AG04450 (cell line): ENCODE data around the gene PAM. TPM values are rescaled to one million over a fixed set of nuclear protein-coding genes. Genes with fewer than 3 reads are reported as not detected.
A peak's percentile ranks its signal among the peaks of the same experiment; 100 is the strongest.

Source experiments
- CTCF ChIA-PET: fragments of 300-600, 350-600 bp; formaldehyde crosslinking; extraction: SDS; loops from one replicate; lab custom pipeline; 2022; ENCODE audit warnings: antibody characterized with exemption, inconsistent platforms; lab: Charles Lee
- POLR2A ChIA-PET: fragments of 350-600 bp; formaldehyde crosslinking; extraction: SDS; loops from one replicate; lab custom pipeline; 2021; ENCODE audit warnings: antibody characterized with exemption, inconsistent platforms; lab: Yijun Ruan, JAX
- DNase-seq: peaks from one replicate; pipeline ENCODE4 v3.0.0-alpha.2; 2011; ENCODE audit warnings: low read depth, low spot score
- H3K27ac ChIP-seq: one replicate; pipeline ENCODE4 v1.5.1; 2012; ENCODE audit warnings: low read depth, low read length, control low read depth
- H3K27me3 ChIP-seq: one replicate; pipeline ENCODE4 v1.6.0; 2012; ENCODE audit warnings: low read length; ENCODE audit not compliant: control insufficient read depth, insufficient read depth
- H3K4me3 ChIP-seq: 2 replicates; pipeline ENCODE4 v1.5.1; 2011; ENCODE audit warnings: mild to moderate bottlenecking, low read depth, low read length, control low read depth
- H3K9me3 ChIP-seq: 2 replicates; pipeline ENCODE4 v1.5.1; 2012; ENCODE audit warnings: low read length; ENCODE audit not compliant: control insufficient read depth, insufficient read depth
- polyA plus RNA-seq: library from polyadenylated mRNA; depleted of rRNA; stranded (reverse); fragments of >200 nt; gene quantifications from 2 replicates; pipeline ENCODE4 v1.2.3, GENCODE V29; 2011
- TF ChIP-seq, protein P1 (sequence below): IDR thresholded peaks from 2 replicates; pipeline ENCODE4 v1.5.1; 2011; ENCODE audit warnings: low read depth, low read length, control low read depth, inconsistent platforms

PAM gene
- polyA plus RNA-seq, 1 experiment = 307 TPM

DNA sequence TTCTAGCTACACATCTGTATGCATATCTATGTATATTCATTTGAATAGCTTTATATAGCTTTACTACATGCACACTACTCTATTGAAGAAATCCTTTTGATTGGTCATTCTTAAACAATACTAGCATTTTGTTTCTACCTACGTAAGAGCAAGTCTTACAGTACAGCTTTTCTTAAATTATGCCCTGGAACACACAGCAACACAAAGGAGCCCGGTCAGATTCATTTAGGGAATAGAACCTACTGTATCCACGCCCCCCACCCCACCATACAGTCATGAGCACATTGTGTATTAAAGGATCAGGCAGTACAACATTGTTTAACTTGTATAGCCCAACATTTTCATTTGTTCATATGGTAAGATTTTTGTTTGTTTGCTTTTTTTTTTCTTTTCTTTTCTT, 202.0 kb downstream of the PAM start:
- no peak overlapping the region for H3K27ac ChIP-seq
- POLR2A ChIA-PET = no interaction called here
- TF ChIP-seq, protein P1, sequence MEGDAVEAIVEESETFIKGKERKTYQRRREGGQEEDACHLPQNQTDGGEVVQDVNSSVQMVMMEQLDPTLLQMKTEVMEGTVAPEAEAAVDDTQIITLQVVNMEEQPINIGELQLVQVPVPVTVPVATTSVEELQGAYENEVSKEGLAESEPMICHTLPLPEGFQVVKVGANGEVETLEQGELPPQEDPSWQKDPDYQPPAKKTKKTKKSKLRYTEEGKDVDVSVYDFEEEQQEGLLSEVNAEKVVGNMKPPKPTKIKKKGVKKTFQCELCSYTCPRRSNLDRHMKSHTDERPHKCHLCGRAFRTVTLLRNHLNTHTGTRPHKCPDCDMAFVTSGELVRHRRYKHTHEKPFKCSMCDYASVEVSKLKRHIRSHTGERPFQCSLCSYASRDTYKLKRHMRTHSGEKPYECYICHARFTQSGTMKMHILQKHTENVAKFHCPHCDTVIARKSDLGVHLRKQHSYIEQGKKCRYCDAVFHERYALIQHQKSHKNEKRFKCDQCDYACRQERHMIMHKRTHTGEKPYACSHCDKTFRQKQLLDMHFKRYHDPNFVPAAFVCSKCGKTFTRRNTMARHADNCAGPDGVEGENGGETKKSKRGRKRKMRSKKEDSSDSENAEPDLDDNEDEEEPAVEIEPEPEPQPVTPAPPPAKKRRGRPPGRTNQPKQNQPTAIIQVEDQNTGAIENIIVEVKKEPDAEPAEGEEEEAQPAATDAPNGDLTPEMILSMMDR = no peak
- CTCF ChIA-PET = interaction anchor here (0.9 to 2.5 kb wide), 3 partner anchors 15 to 276 kb away, joined by 3 to 9 read pairs (median 9); no protein-coding TSS in a partner anchor
- H3K4me3 ChIP-seq = no peak overlapping the region
- no peak for DNase-seq
- no peaks in the 10 kb centered on the region for H3K27me3 ChIP-seq
- no peaks in the 10 kb centered on the region for H3K9me3 ChIP-seq

DNA sequence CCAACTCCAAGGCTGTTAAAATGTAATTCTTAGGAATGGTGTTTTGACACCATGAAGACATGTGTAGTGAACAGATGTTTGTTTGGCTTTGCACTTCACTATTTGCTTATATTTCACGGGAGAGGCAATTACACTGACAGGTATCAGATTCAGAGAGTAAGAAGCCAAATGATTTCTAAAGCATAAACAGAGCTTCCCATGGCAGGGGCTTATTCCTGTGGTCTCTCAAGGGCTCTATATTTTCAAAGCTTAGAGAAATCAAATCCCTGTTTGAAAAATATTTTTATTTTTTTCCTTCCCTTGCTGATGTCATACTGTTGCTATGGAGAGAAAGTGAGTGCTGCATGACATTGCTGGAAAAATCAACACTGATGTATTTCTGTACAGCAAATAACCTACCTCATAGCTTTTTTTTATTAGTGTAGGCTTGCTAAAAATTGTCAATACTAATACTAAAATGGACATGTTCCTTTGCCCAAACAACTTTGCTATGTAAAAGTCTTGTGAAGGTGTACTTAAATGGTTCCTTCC, 203.4 kb downstream of the PAM start:
- no peak overlapping the region for H3K4me3 ChIP-seq
- TF ChIP-seq, protein P1 = no peak
- no peaks in the 10 kb centered on the region for H3K27me3 ChIP-seq
- no peak for DNase-seq
- H3K9me3 ChIP-seq = no peaks in the 10 kb centered on the region
- CTCF ChIA-PET = interaction anchor here (1.7 to 2.5 kb wide), 2 partner anchors 13 to 277 kb away, joined by 9 read pairs; no protein-coding TSS in a partner anchor
- peak overlapping the region; percentile 25 for H3K27ac ChIP-seq
- POLR2A ChIA-PET = interaction anchor here (0.9 kb wide), 1 partner anchor 162 kb away, joined by 3 read pairs; the partner anchor contains the start of genes GIN1 and PPIP5K2

DNA sequence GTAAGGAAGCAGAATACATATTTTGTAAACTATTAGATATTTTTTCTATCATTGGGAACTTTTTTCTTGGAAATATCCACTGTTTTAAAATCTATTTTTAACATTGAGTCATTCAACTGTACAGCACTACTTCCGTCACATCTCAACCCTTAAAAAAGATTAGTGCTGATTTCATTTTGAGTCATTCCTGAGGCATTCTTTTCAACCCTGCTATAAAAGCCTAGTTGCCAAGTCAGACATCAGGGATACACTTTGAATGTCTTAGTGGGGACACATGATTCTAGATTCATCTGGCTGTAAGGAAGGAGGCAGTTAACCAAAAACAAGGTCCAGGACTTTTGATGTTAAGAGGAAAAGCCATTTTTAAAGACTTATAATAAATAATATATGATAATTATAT, 203.9 kb downstream of the PAM start:
- TF ChIP-seq, protein P1 = no peak
- DNase-seq = peak; percentile 63
- Histone ChIP-seq H3K27me3 (no peaks in the 10 kb centered on the region), H3K4me3 (no peak overlapping the region), H3K27ac (no peak overlapping the region), H3K9me3 (no peaks in the 10 kb centered on the region)
- ChIA-PET CTCF (interaction anchor here (1.7 to 2.5 kb wide), 2 partner anchors 13 to 278 kb away, joined by 9 read pairs; no protein-coding TSS in a partner anchor), POLR2A (interaction anchor here (0.9 kb wide), 1 partner anchor 161 kb away, joined by 3 read pairs; the partner anchor contains the start of genes GIN1 and PPIP5K2)

DNA sequence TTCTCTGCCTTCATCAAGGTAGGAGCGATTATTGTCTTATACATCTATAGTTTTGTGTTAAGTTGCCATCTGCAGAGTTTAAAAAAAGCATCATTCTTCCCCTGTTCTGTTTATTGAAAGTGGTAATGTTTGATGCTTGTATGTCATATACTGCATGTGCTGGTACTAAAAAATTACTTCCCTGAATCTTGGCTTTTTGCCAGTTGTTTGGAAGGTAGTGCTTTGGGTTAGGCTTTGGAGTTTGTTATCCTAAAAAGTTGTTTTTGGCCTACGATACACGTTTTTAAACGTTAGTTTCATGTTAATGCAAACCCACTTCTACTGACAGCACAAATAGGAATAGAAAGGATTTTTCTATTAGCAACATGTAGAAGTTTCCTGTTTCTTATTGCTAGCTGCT, 206.6 kb downstream of the PAM start:
- ChIA-PET CTCF (interaction anchor here (1.9 kb wide), 1 partner anchor 181 kb away, joined by 5 read pairs; no protein-coding TSS in a partner anchor), POLR2A (no interaction called here)
- no peaks in the 10 kb centered on the region for H3K9me3 ChIP-seq
- no peaks in the 10 kb centered on the region for H3K27me3 ChIP-seq
- H3K4me3 ChIP-seq = no peak overlapping the region
- no peak overlapping the region for H3K27ac ChIP-seq
- no peak for DNase-seq
- TF ChIP-seq, protein P1 = no peak

DNA sequence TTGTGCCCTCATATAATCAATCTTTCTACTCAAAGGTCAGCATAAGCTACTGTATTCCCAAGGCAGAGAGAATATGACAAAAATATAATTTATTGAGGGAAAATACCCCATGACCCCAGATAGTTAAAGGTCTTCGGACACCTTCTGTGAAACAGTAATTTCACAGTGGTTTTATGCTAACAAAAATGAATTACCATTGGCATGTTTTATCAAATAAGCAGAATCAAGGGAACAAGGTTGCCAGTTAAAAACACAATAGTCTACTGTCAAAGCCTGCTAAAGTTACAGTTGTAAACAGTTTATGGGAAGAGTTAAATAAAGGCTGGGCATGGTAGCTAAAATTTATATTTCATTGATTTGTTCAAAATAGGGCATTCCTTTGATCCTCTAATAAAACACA, 210.5 kb downstream of the PAM start:
- ChIA-PET CTCF (no interaction called here), POLR2A (no interaction called here)
- Histone ChIP-seq H3K4me3 (no peak overlapping the region), H3K9me3 (no peaks in the 10 kb centered on the region), H3K27ac (no peak overlapping the region), H3K27me3 (no peaks in the 10 kb centered on the region)
- TF ChIP-seq, protein P1 = no peak
- DNase-seq = no peak
